Mesodermal cell (in vitro differentiated cells): ENCODE data around the gene SORCS2.

ENCODE experiments used
- H3K27ac ChIP-seq: 2 replicates; pipeline ENCODE4 v1.7.0; 2013; ENCODE audit warnings: mild to moderate bottlenecking, low read depth, low read length, moderate library complexity; ENCODE audit not compliant: severe bottlenecking
- H3K36me3 ChIP-seq: 2 replicates; pipeline ENCODE4 v1.7.1; 2013; ENCODE audit warnings: mild to moderate bottlenecking, low read length, moderate library complexity; ENCODE audit not compliant: control insufficient read depth, insufficient read depth
- H3K4me1 ChIP-seq: one replicate; pipeline ENCODE4 v1.7.1; 2013; ENCODE audit warnings: mild to moderate bottlenecking, low read length; ENCODE audit not compliant: insufficient read depth, control insufficient read depth, poor library complexity, severe bottlenecking
- H3K4me3 ChIP-seq: 2 replicates; pipeline ENCODE4 v1.7.0; 2013; ENCODE audit warnings: low read length, control low read depth, mild to moderate bottlenecking; ENCODE audit not compliant: insufficient read depth, poor library complexity, severe bottlenecking; ENCODE audit errors: extremely low read depth
- H3K9me3 ChIP-seq: 2 replicates; pipeline ENCODE4 v1.7.1; 2013; ENCODE audit warnings: mild to moderate bottlenecking, low read length, moderate library complexity; ENCODE audit not compliant: control insufficient read depth
- WGBS, 2 experiments: methylation state at CpG; one replicate each; pipeline ENCODE4 v1.1.5; 2013; ENCODE audit warnings: missing lambda C conversion rate in 2 of 2; ENCODE audit not compliant: insufficient coverage in 2 of 2; 5-methylcytosine and 5-hydroxymethylcytosine counted together

SORCS2 gene

DNA sequence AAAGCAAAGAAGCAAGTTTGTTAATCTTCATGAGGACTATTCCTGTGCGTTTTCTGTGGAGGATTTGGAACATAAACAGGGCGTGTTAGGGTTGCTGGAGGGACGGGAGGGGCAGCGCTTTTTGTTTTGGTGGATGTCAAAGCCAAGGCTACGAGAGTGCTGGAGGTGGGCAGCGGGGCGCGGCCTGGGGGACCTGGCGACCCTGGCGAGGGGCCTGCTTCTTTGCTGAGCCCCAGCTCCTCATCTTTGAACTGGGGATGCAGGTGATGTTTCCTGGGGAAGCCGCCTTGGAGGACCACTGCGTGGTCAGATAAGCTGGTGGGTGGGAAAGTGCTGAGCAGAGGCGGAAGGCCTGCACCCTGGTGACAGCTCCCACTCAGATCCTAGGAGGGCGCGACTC is 55.2 kb downstream of the SORCS2 start:
- Histone ChIP-seq H3K4me3 (no peak overlapping the region), H3K4me1 (no peaks in the 10 kb centered on the region), H3K9me3 (peaks cover 4% of the 10 kb centered on the region), H3K36me3 (no peaks in the 10 kb centered on the region), H3K27ac (no peak overlapping the region)
- 90 to 94% methylated on average over 12 to 13 of the region's 15 CpGs for WGBS, 2 experiments

DNA sequence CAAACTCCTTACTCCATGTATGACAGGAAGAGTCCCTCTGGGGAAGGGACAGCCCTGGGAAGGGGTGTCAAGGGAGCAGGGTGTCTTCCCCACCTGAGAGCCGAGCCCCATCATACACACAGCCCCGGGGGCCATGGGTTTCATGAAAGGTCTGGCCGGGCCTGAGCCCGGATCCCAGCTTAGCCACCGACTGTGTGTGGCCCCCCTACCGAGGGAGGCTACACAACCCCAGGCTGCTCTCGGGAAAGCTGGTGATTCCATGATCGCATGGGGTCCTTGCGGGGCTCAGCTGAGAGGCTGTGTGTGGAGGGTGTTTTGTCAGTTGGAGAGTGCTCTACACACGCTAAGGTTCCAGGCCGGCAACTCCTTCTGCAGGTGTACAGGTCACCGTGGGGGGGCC is 55.6 kb downstream of the SORCS2 start:
- Histone ChIP-seq H3K4me1 (no peaks in the 10 kb centered on the region), H3K27ac (no peak overlapping the region), H3K9me3 (peaks cover 4% of the 10 kb centered on the region), H3K36me3 (no peaks in the 10 kb centered on the region), H3K4me3 (no peak overlapping the region)
- WGBS, 2 experiments: 81 to 87% methylated on average over 6 to 11 of the region's 12 CpGs

DNA sequence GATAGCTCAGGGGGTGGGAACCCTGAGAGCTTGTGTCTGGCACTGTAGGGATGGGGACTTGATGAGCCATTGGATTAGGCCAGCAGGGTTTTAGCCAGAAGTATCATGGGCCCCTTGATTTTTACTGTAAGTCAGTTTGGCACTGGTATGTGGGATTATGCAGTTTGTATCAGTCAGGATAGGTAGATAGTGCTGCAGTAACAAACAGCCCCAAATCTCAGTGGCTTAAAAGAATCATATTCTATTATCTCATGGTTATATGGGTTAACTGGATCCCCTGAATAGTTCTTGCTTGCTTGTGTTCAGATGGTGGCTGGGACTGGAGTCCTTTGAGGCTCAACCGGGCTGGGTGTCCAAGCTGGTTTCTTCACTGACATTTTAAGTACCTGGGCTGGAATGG is 56.5 kb downstream of the SORCS2 start:
- Histone ChIP-seq H3K4me3 (no peak overlapping the region), H3K4me1 (peaks cover 3% of the 10 kb centered on the region), H3K36me3 (no peaks in the 10 kb centered on the region), H3K27ac (no peak overlapping the region), H3K9me3 (peaks cover 4% of the 10 kb centered on the region)
- 100% methylated on average over 1 of the region's 1 CpG for WGBS, 2 experiments

DNA sequence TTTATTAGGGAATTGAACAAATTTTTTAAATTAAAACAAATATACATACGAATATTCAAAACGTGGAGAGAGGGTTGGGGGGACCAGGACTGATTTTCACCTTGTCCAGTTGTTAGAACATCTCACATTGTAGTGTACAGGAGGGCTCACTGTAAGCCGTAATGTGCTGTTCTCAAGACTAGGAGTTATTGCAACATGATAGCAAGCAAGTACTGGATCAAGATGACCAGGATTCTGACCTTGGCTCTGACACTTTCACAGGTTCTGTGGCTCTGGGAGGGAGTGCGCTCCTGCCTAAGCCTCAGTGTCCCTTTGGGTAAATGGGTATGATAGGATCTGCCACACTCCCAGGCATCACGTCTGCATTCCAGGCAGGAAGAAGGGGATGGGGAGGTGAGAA is 59.0 kb downstream of the SORCS2 start:
- Histone ChIP-seq H3K4me1 (peaks cover 3% of the 10 kb centered on the region), H3K36me3 (no peaks in the 10 kb centered on the region), H3K9me3 (peaks cover 4% of the 10 kb centered on the region), H3K4me3 (no peak overlapping the region), H3K27ac (no peak overlapping the region)
- 84 to 90% methylated on average over 3 to 4 of the region's 5 CpGs for WGBS, 2 experiments

DNA sequence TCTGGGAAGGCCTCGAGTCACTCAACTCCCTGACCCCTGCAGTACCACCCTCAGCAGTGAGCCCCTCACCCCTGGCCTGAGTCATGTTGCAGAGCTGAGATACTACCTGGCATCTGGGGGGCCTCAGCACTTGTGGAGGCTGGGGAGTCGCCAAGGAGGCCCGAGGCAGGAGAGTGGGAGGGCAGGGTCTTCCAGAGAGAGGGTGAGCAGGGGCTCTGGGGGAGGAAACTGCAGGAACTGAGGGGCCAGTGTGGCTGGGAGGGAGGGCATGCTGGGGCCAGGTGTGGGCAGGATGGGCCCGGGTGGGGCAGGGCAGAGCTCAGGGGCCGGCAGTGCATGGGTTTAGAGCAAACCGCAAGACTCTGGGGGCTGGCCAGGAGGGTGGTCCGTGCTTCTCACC is 59.7 kb downstream of the SORCS2 start:
- 90% methylated on average over 3 to 5 of the region's 7 CpGs for WGBS, 2 experiments
- no peaks in the 10 kb centered on the region for H3K36me3 ChIP-seq
- H3K4me3 ChIP-seq: no peak overlapping the region
- H3K4me1 ChIP-seq: peaks cover 3% of the 10 kb centered on the region
- H3K9me3 ChIP-seq: peaks cover 4% of the 10 kb centered on the region
- H3K27ac ChIP-seq: no peak overlapping the region

DNA sequence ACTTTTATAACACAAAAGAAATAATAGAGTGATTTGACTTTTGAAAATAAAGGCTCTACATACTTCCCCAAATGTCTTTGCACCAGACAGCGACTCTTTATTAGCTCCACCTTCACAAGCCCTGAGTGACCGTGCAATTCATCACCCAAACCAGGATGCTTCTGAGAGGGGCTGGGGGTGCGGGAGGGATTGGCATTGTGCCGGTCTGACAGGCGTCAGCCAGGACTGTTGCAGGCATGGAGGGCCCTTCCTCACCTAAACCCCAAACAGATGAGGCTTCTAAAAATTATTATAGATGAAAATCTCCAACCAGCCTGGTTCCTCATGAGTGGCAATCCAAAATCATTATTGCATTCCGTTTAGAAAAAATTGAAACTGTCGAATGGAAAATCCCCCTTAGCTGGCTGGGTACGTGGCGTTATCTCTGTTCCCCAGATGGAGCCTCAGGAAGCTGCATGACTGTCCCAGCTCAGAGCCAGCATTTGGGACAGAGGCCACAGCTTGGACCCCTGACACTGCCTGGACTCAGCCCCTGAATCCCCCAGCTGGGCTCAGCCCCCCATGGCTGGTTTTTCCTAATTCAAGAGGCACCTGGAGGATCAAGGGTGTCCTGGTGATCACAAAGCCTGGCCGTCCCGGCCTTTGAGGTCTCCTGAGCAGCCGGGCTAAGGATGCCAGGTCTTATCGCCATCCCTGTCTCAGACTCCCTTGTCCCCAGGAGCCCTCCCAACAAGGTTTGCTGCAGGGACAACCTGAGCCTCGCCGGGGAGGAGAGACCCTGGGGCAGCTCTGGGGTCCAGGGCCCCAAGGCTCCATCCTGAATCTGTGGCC is 60.4 kb downstream of the SORCS2 start:
- H3K27ac ChIP-seq: no peak overlapping the region
- H3K4me3 ChIP-seq: no peak overlapping the region
- 87 to 91% methylated on average over 10 to 12 of the region's 15 CpGs for WGBS, 2 experiments

DNA sequence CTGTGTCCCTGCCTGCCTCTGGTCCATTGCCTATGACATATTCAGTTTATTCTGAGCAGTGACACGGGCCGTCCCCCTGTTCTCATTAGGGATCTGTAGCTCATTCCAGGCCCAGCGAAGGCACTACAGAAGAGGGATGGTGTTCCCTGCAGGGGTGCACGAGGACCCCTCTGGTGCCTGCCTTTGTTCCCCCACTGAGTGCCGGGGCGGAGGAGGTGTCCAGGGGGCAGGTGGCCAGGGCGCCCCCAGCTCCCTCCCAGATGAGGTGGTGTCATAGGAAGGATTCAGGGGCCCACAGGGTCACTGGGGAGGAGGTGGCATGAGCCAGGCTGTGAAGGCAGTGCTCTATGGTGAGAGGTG is 61.0 kb downstream of the SORCS2 start:
- Histone ChIP-seq H3K27ac (no peak overlapping the region), H3K9me3 (peaks cover 4% of the 10 kb centered on the region)
- 89 to 91% methylated on average over 4 to 7 of the region's 7 CpGs for WGBS, 2 experiments

More for the DNA sequence above, 60.4 kb downstream of the SORCS2 start:
- H3K36me3 ChIP-seq: no peaks in the 10 kb centered on the region
- peaks cover 3% of the 10 kb centered on the region for H3K4me1 ChIP-seq
- peaks cover 4% of the 10 kb centered on the region for H3K9me3 ChIP-seq

DNA sequence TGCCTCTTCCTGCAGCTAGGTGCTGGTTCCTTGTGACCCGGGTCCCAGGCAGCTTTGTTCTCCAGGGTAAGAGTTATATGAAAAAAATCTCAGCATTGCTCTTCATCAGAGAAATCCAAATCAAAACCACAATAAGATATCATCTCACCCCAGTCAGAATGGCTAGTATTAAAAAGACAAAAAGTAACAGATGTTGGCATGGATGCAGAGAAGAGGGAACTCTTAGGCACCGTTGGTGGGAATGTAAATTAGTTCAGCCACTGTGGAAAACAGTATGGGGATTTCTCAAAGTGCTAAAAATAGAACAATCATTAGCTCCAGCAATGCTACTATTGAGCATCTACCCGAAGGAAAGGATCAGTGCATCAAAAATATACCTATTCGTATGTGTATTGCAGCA is 61.5 kb downstream of the SORCS2 start:
- Histone ChIP-seq H3K4me3 (no peak overlapping the region), H3K27ac (no peak overlapping the region), H3K4me1 (peaks cover 3% of the 10 kb centered on the region), H3K36me3 (no peaks in the 10 kb centered on the region), H3K9me3 (peaks cover 4% of the 10 kb centered on the region)
- WGBS, 2 experiments: no CpG with 5 or more reads among the region's 4 CpGs

More for the DNA sequence above, 61.0 kb downstream of the SORCS2 start:
- peaks cover 3% of the 10 kb centered on the region for H3K4me1 ChIP-seq
- no peak overlapping the region for H3K4me3 ChIP-seq
- no peaks in the 10 kb centered on the region for H3K36me3 ChIP-seq

DNA sequence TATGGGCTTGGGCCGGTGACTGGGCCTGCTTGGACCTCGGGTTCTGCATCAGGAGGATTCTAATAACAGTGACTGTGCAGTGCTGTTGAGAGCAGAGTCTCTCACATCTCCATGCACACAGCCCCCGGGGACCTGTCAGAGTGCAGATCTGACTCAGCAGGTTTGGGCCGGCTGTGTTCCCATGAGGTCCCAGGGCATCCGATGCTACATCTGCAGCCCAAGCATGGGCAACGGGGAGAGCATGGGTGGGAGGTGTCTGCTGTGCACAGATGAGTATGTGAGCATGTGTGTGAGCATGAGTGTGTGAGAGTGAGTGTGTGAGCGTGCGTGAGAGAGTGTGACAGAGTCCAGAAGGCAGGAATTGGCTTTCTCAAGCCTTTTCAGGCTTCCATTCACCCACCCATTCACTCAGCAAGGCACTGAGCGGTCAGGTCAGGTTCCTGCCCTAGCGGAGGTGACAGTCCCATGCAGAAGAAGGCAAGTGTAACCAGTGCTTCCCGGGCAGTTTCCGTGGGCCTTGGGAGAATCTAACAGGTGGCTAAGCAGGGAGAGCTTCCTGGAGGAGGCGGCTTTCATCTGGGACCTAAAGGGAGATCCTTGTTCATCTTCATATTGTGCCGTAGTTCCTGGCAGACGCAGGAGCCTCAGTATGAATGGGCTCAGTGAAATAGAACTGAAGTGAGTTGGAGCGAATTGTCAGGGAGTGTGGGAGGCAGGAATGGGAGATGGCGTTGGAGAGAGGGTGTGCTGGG is 62.6 kb downstream of the SORCS2 start:
- WGBS, 2 experiments: 92 to 94% methylated on average over 14 to 15 of the region's 17 CpGs
- H3K4me1 ChIP-seq: peaks cover 3% of the 10 kb centered on the region
- no peaks in the 10 kb centered on the region for H3K36me3 ChIP-seq
- no peak overlapping the region for H3K27ac ChIP-seq
- H3K4me3 ChIP-seq: no peak overlapping the region
- peaks cover 4% of the 10 kb centered on the region for H3K9me3 ChIP-seq

DNA sequence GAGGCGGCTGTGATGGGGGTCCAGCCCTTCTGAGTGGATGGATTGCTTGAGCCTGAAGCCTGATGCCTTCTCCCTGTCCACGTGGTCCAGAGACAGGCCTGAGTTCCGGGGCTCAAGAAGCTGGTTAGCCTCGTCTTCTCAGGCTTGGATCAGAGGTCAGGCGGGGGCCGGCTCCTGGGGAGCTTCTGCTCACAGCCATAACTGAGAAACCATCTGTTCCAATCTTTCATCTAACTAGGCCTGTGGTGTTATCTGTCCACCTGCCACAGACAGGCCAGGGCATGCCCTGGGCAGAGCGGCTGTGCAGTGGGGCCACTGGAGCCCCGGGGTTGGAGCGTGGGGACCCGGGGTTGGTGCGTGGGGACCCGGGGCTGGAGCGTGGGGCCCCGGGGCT is 63.1 kb downstream of the SORCS2 start:
- 96 to 97% methylated on average over 6 to 12 of the region's 14 CpGs for WGBS, 2 experiments
- no peak overlapping the region for H3K27ac ChIP-seq
- H3K9me3 ChIP-seq: peaks cover 10% of the 10 kb centered on the region
- H3K36me3 ChIP-seq: no peaks in the 10 kb centered on the region
- no peak overlapping the region for H3K4me3 ChIP-seq
- H3K4me1 ChIP-seq: peaks cover 3% of the 10 kb centered on the region

DNA sequence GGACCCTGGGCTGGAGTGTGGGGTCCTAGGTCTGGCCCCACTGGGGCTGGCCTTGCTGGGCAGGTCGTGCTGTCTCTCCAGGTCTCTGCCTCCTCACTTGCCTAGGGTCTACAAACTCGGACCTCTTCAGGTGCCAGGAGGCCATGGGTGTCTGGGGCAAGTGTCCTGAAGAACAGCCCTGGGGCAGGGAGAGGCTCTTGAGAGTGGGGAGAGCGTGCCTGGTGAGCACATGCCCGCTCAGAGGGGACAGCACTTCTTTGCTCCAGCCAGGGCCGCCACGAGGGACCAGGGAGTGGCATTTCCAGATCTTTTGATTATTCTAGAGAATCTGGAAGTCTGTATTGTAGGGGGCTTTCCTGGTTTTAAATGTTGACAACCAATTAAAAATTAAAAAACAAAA is 63.7 kb downstream of the SORCS2 start:
- H3K9me3 ChIP-seq: peaks cover 10% of the 10 kb centered on the region
- peaks cover 3% of the 10 kb centered on the region for H3K4me1 ChIP-seq
- 87 to 96% methylated on average over 2 to 4 of the region's 6 CpGs for WGBS, 2 experiments
- no peak overlapping the region for H3K27ac ChIP-seq
- no peak overlapping the region for H3K4me3 ChIP-seq
- H3K36me3 ChIP-seq: no peaks in the 10 kb centered on the region
